ENCODE results near the gene UGT1A10. TPM values are rescaled to one million over a fixed set of nuclear protein-coding genes. Genes with fewer than 3 reads are reported as not detected.

Gene UGT1A10
- total RNA-seq, 1 donor = not detected

DNA sequence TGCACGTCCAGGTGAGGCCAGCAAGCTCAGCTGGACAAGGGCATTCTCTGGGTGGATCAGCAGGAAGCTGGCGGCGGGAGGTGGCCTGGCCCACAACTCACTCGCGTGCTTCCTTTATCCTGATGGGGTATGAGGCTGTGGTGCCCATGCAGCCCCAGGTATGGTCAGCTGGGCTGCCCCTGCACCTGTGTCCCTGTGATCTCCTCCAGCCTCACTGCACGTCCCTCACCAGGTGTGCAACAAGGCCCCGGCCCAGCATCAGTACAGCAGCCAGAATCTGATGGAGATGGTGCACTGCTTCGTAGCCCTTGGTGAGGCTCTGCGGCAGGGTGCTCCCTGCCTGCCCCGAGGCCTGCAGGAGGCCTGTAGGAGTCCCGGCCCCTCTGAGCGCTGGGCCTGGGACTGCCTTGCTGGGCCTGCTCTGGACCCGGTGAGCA, 159.5 kb downstream of the UGT1A10 start:
- Histone ChIP-seq H3K9me3 (ENCODE audit: low read depth, low read length) (no peaks in the 10 kb centered on the region), H2AFZ (ENCODE audit: low read length) (no peak overlapping the region), H3K4me1 (ENCODE audit: insufficient read depth, low read length) (no peaks in the 10 kb centered on the region), H3K27me3 (ENCODE audit: insufficient read depth, low read length) (no peaks in the 10 kb centered on the region), H3K4me2 (ENCODE audit: insufficient read depth, low read length) (no peak overlapping the region), H3K79me2 (ENCODE audit: insufficient read depth, low read length) (no peaks in the 10 kb centered on the region), H4K20me1 (ENCODE audit: insufficient read depth, low read length) (no peaks in the 10 kb centered on the region), H3K4me3 (ENCODE audit: insufficient read depth, low read length) (no peak overlapping the region), H3K36me3 (ENCODE audit: insufficient read depth, low read length) (no peaks in the 10 kb centered on the region), H3K27ac (ENCODE audit: low read depth, low read length) (no peak overlapping the region)
- DNase-seq (ENCODE audit: insufficient read length, low spot score, missing footprints) = peak; percentile 32
- TF ChIP-seq, protein P1, sequence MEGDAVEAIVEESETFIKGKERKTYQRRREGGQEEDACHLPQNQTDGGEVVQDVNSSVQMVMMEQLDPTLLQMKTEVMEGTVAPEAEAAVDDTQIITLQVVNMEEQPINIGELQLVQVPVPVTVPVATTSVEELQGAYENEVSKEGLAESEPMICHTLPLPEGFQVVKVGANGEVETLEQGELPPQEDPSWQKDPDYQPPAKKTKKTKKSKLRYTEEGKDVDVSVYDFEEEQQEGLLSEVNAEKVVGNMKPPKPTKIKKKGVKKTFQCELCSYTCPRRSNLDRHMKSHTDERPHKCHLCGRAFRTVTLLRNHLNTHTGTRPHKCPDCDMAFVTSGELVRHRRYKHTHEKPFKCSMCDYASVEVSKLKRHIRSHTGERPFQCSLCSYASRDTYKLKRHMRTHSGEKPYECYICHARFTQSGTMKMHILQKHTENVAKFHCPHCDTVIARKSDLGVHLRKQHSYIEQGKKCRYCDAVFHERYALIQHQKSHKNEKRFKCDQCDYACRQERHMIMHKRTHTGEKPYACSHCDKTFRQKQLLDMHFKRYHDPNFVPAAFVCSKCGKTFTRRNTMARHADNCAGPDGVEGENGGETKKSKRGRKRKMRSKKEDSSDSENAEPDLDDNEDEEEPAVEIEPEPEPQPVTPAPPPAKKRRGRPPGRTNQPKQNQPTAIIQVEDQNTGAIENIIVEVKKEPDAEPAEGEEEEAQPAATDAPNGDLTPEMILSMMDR (IDR thresholded peaks at IDR 0.05; ENCODE audit: extremely low read depth, low read depth, low read length) = no peak

DNA sequence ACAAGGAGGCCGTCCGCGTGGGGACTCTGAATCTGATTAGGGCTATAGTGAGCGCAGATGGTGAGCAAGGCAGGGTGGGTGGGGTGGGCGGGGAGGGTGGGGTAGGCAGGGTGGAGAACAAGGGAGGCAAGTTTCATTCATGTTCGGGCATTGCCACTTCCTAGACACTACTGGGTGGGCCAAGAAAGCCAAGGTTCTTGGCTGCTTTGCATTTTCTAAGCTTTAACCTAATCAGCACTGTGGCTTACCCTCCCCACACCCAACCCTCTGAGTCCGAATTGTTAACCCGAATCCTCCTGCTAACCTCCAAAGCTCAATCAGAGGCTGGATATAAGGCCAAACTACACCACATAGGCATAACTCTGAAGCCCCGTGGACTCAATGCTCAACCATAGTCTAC, 160.0 kb downstream of the UGT1A10 start:
- Histone ChIP-seq H3K36me3 (ENCODE audit: insufficient read depth, low read length) (no peaks in the 10 kb centered on the region), H3K27me3 (ENCODE audit: insufficient read depth, low read length) (no peaks in the 10 kb centered on the region), H3K9me3 (ENCODE audit: low read depth, low read length) (no peaks in the 10 kb centered on the region), H3K79me2 (ENCODE audit: insufficient read depth, low read length) (no peaks in the 10 kb centered on the region), H3K27ac (ENCODE audit: low read depth, low read length) (no peak overlapping the region), H3K4me2 (ENCODE audit: insufficient read depth, low read length) (no peak overlapping the region), H3K4me3 (ENCODE audit: insufficient read depth, low read length) (no peak overlapping the region), H2AFZ (ENCODE audit: low read length) (no peak overlapping the region), H3K4me1 (ENCODE audit: insufficient read depth, low read length) (no peaks in the 10 kb centered on the region), H4K20me1 (ENCODE audit: insufficient read depth, low read length) (no peaks in the 10 kb centered on the region)
- DNase-seq (ENCODE audit: insufficient read length, low spot score, missing footprints) = peak; percentile 29
- TF ChIP-seq, protein P1 (IDR thresholded peaks at IDR 0.05; ENCODE audit: extremely low read depth, low read depth, low read length) = no peak

DNA sequence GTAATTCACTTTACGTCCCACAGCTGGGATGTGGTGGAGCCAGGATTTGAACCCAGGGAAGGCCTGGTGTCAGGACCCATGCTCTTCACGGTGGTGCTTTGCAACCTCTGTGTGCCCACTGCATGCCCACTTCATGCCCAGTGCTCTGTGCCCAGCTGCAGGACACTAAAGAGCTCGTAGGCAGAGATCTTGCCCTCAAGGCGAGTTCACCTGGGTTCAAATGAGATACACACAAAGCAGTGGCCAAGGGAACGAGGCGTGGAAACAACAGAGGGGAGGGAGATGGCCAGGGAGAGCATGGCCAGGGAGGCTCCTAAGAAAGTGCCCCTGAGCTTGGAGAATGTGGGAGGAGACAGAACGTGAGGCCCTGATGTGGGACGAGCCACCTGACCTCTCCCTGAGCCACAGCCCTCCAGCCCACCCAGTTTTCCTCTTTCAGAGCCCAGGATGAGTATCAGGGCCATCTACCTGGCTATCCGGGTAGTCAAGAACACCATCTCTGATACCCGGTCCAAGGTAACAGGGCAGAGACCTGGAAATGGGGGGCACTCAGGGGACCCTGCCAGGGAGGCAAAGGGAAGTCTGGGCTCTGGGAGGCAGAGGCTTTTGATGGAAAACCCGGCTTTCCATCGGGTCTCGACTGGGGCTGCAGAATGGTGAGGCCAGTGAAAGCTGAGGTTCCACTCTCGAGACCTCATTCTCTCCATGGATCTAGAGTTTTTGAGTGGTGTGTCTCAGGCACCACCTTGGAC, 162.3 kb downstream of the UGT1A10 start:
- no peak overlapping the region for H3K4me3 ChIP-seq (ENCODE audit: insufficient read depth, low read length)
- DNase-seq (ENCODE audit: insufficient read length, low spot score, missing footprints) = peak; percentile 49
- H3K79me2 ChIP-seq (ENCODE audit: insufficient read depth, low read length) = no peaks in the 10 kb centered on the region
- H3K9me3 ChIP-seq (ENCODE audit: low read depth, low read length) = no peaks in the 10 kb centered on the region
- no peaks in the 10 kb centered on the region for H3K36me3 ChIP-seq (ENCODE audit: insufficient read depth, low read length)
- H3K4me2 ChIP-seq (ENCODE audit: insufficient read depth, low read length) = no peak overlapping the region
- H3K4me1 ChIP-seq (ENCODE audit: insufficient read depth, low read length) = no peaks in the 10 kb centered on the region
- TF ChIP-seq, protein P1 (IDR thresholded peaks at IDR 0.05; ENCODE audit: extremely low read depth, low read depth, low read length) = no peak
- no peaks in the 10 kb centered on the region for H4K20me1 ChIP-seq (ENCODE audit: insufficient read depth, low read length)
- peaks cover 5% of the 10 kb centered on the region for H3K27me3 ChIP-seq (ENCODE audit: insufficient read depth, low read length)
- H3K27ac ChIP-seq (ENCODE audit: low read depth, low read length) = no peak overlapping the region
- no peak overlapping the region for H2AFZ ChIP-seq (ENCODE audit: low read length)

DNA sequence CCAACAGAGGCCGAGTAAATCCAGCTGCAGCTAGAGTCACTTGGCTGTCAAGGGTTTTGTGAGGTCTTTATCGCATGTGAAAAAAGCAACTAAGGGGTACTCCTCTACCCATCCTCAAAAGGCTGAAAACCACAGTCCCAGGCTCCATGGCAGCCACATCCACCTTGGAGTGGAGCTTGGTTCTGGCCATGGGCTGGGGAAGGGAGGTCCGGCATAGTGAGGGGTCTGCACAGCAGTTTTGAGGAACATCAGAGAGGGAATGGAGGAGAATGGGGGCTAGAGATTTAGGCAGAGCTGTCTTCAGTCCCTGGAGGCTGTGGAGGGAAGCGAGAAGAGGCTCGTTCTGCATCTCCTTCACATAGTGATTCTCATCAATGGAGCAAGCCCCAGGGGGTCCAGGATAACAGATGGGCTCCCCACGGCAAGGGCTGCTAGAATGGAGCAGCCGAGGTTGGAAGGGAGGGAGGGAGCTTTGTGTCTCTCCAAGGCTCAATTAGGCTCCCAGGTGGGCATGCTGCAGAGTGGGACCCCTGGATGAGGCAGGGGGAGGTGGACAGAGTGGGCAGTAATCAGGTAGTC, 162.9 kb downstream of the UGT1A10 start:
- Histone ChIP-seq H3K4me2 (ENCODE audit: insufficient read depth, low read length) (no peak overlapping the region), H3K9me3 (ENCODE audit: low read depth, low read length) (no peaks in the 10 kb centered on the region), H3K4me3 (ENCODE audit: insufficient read depth, low read length) (no peak overlapping the region), H3K4me1 (ENCODE audit: insufficient read depth, low read length) (no peaks in the 10 kb centered on the region), H3K27ac (ENCODE audit: low read depth, low read length) (no peak overlapping the region), H3K79me2 (ENCODE audit: insufficient read depth, low read length) (no peaks in the 10 kb centered on the region), H3K36me3 (ENCODE audit: insufficient read depth, low read length) (no peaks in the 10 kb centered on the region), H3K27me3 (ENCODE audit: insufficient read depth, low read length) (peaks cover 5% of the 10 kb centered on the region), H2AFZ (ENCODE audit: low read length) (no peak overlapping the region), H4K20me1 (ENCODE audit: insufficient read depth, low read length) (no peaks in the 10 kb centered on the region)
- TF ChIP-seq, protein P1 (IDR thresholded peaks at IDR 0.05; ENCODE audit: extremely low read depth, low read depth, low read length) = no peak
- peak; percentile 14 for DNase-seq (ENCODE audit: insufficient read length, low spot score, missing footprints)

Data from osteoblast (primary cell).